Astrocyte (in vitro differentiated cells and primary cell): Measurements from ENCODE around the gene RNU11. TPM values are rescaled to one million over a fixed set of nuclear protein-coding genes. Genes with fewer than 3 reads are reported as not detected.
"Not testable (repeated sequence)": the region's sequence is repeated elsewhere in the genome, so short reads cannot be mapped to it uniquely, and the experiment has no call there.

ENCODE experiments used
- DNase-seq: peaks from one replicate; pipeline ENCODE4 v3.0.0-alpha.2; 2010; ENCODE audit warnings: low read depth
- FAIRE-seq: peaks from 2 replicates; lab custom pipeline; 2011; peaks lifted over from hg19 to GRCh38; lab: Jason Lieb, UNC
- H2AFZ ChIP-seq: 2 replicates; pipeline ENCODE4 v1.6.0; 2012; ENCODE audit warnings: low read depth, low read length, inconsistent platforms
- H3K27ac ChIP-seq: 2 replicates; pipeline ENCODE4 v1.5.1; 2011; ENCODE audit warnings: low read depth, low read length, inconsistent platforms
- H3K27me3 ChIP-seq: 2 replicates; pipeline ENCODE4 v1.6.0; 2011; ENCODE audit warnings: low read length, inconsistent platforms; ENCODE audit not compliant: insufficient read depth
- H3K36me3 ChIP-seq: 2 replicates; pipeline ENCODE4 v1.5.1; 2011; ENCODE audit warnings: low read length, inconsistent platforms; ENCODE audit not compliant: insufficient read depth
- H3K4me1 ChIP-seq: 2 replicates; pipeline ENCODE4 v1.5.1; 2011; ENCODE audit warnings: low read length, inconsistent platforms; ENCODE audit not compliant: insufficient read depth
- H3K4me2 ChIP-seq: 2 replicates; pipeline ENCODE4 v1.6.0; 2012; ENCODE audit warnings: low read length, inconsistent platforms
- H3K4me3 ChIP-seq: 2 replicates; pipeline ENCODE4 v1.5.1; 2011; ENCODE audit warnings: low read depth, mild to moderate bottlenecking, low read length, inconsistent platforms; ENCODE audit not compliant: insufficient read depth
- H3K79me2 ChIP-seq: 2 replicates; pipeline ENCODE4 v1.6.0; 2012; ENCODE audit warnings: mild to moderate bottlenecking, low read length, inconsistent platforms; ENCODE audit not compliant: insufficient read depth
- H3K9ac ChIP-seq: 2 replicates; pipeline ENCODE4 v1.6.0; 2012; ENCODE audit warnings: mild to moderate bottlenecking, low read length, inconsistent platforms
- H3K9me3 ChIP-seq: 2 replicates; pipeline ENCODE4 v1.5.1; 2012; ENCODE audit warnings: low read depth, mild to moderate bottlenecking, low read length, inconsistent platforms; ENCODE audit not compliant: insufficient read depth
- H4K20me1 ChIP-seq: 2 replicates; pipeline ENCODE4 v1.6.0; 2012; ENCODE audit warnings: low read length, inconsistent platforms; ENCODE audit not compliant: insufficient read depth
- H3K27ac Mint-ChIP-seq: one replicate; pipeline ENCODE4 v1.8.0; 2021; ENCODE audit warnings: mild to moderate bottlenecking, mixed read lengths; ENCODE audit not compliant: unreplicated experiment
- H3K27me3 Mint-ChIP-seq: one replicate; pipeline ENCODE4 v1.8.0; 2021; ENCODE audit warnings: low read depth, mixed read lengths; ENCODE audit not compliant: unreplicated experiment
- H3K36me3 Mint-ChIP-seq: one replicate; pipeline ENCODE4 v1.8.0; 2021; ENCODE audit warnings: low read depth, mixed read lengths; ENCODE audit not compliant: unreplicated experiment
- H3K4me1 Mint-ChIP-seq: one replicate; pipeline ENCODE4 v1.8.0; 2021; ENCODE audit warnings: low read depth, mixed read lengths; ENCODE audit not compliant: unreplicated experiment
- H3K4me3 Mint-ChIP-seq: one replicate; pipeline ENCODE4 v1.8.0; 2021; ENCODE audit warnings: mild to moderate bottlenecking, moderate library complexity, mixed read lengths; ENCODE audit not compliant: unreplicated experiment
- H3K9me3 Mint-ChIP-seq: one replicate; pipeline ENCODE4 v1.8.0; 2021; ENCODE audit warnings: mild to moderate bottlenecking, mixed read lengths; ENCODE audit not compliant: unreplicated experiment
- CTCF ChIP-seq: IDR thresholded peaks from 2 replicates; pipeline ENCODE4 v1.5.1; 2011; ENCODE audit warnings: low read depth, mild to moderate bottlenecking, inconsistent platforms, low read length, moderate library complexity; ENCODE audit not compliant: insufficient read depth
- EZH2 ChIP-seq: IDR thresholded peaks from 2 replicates; pipeline ENCODE4 v1.6.1; 2012; ENCODE audit warnings: mild to moderate bottlenecking, low read length, inconsistent platforms; ENCODE audit not compliant: insufficient read depth
- total RNA-seq: library from RNA; stranded (reverse); gene quantifications from 2 replicates; pipeline ENCODE4 v1.2.1, GENCODE V29; 2021

RNU11 gene
- total RNA-seq, 1 donor from 2014 or later = not detected

- DNase-seq (peak; percentile 15), FAIRE-seq (no peak)
- H3K4me3 ChIP-seq = peak overlapping the region; percentile 75
- H3K9ac ChIP-seq = peak overlapping the region; percentile 98
- peaks cover 12% of the 10 kb centered on the region for H3K4me1 ChIP-seq
- peak overlapping the region; percentile 88 for H3K4me2 ChIP-seq
- no peaks in the 10 kb centered on the region for H3K9me3 Mint-ChIP-seq
- H3K27ac ChIP-seq = peak overlapping the region; percentile 95
- peak overlapping the region; percentile 84 for H3K4me3 Mint-ChIP-seq
- no peaks in the 10 kb centered on the region for H3K36me3 ChIP-seq
- no peaks in the 10 kb centered on the region for H3K27me3 Mint-ChIP-seq
- peaks cover 7% of the 10 kb centered on the region for H3K4me1 Mint-ChIP-seq
- TF ChIP-seq CTCF (no peak), EZH2 (no peak)
- H3K79me2 ChIP-seq = peaks cover 35% of the 10 kb centered on the region
- peak overlapping the region; percentile 94 for H3K27ac Mint-ChIP-seq
- H3K9me3 ChIP-seq = no peaks in the 10 kb centered on the region
- H2AFZ ChIP-seq = peak overlapping the region; percentile 44
- no peaks in the 10 kb centered on the region for H3K27me3 ChIP-seq
- no peaks in the 10 kb centered on the region for H4K20me1 ChIP-seq
- H3K36me3 Mint-ChIP-seq = no peaks in the 10 kb centered on the region
Observed at GRCh38 chr1:28668956-28669723, 20.7 kb downstream of the RNU11 start.

- no peaks in the 10 kb centered on the region for H3K9me3 Mint-ChIP-seq
- no peak overlapping the region for H3K27ac Mint-ChIP-seq
- peaks cover 3% of the 10 kb centered on the region for H3K4me1 Mint-ChIP-seq
- no peak overlapping the region for H3K4me2 ChIP-seq
- H3K27me3 ChIP-seq = no peaks in the 10 kb centered on the region
- no peaks in the 10 kb centered on the region for H3K9me3 ChIP-seq
- H3K36me3 Mint-ChIP-seq = no peaks in the 10 kb centered on the region
- no peaks in the 10 kb centered on the region for H4K20me1 ChIP-seq
- DNase-seq = no peak
- no peak overlapping the region for H3K27ac ChIP-seq
- TF ChIP-seq CTCF (no peak), EZH2 (no peak)
- no peaks in the 10 kb centered on the region for H3K36me3 ChIP-seq
- no peak overlapping the region for H3K4me3 Mint-ChIP-seq
- peaks cover 12% of the 10 kb centered on the region for H3K4me1 ChIP-seq
- FAIRE-seq = no peak
- H3K79me2 ChIP-seq = peaks cover 38% of the 10 kb centered on the region
- no peak overlapping the region for H3K4me3 ChIP-seq
- H3K9ac ChIP-seq = no peak overlapping the region
- H2AFZ ChIP-seq = no peak overlapping the region
- H3K27me3 Mint-ChIP-seq = no peaks in the 10 kb centered on the region
Observed at GRCh38 chr1:28671254-28671780, 22.9 kb downstream of the RNU11 start.

- not testable (repeated sequence) for H3K9me3 Mint-ChIP-seq, H2AFZ ChIP-seq, H3K4me3 ChIP-seq, H3K9ac ChIP-seq, H4K20me1 ChIP-seq, H3K36me3 ChIP-seq, H3K4me3 Mint-ChIP-seq, H3K36me3 Mint-ChIP-seq, H3K27ac ChIP-seq, H3K27ac Mint-ChIP-seq, FAIRE-seq, DNase-seq, H3K9me3 ChIP-seq, H3K4me1 Mint-ChIP-seq, H3K27me3 Mint-ChIP-seq, H3K27me3 ChIP-seq, H3K4me2 ChIP-seq
- H3K79me2 ChIP-seq = peaks cover 40% of the 10 kb centered on the region
- peaks cover 11% of the 10 kb centered on the region for H3K4me1 ChIP-seq
Observed at GRCh38 chr1:28672971-28673370, 24.6 kb downstream of the RNU11 start.
